HG02623 (cell line): ENCODE data around the gene SLC12A4.
"Not testable (repeated sequence)": the region's sequence is repeated elsewhere in the genome, so short reads cannot be mapped to it uniquely, and the experiment has no call there.

Source experiments
- ATAC-seq: cut with Tn5 transposase; IDR thresholded peaks from one replicate; pipeline ENCODE4 v1.9.1; 2021; ENCODE audit warnings: moderate library complexity; ENCODE audit not compliant: unreplicated experiment

Gene SLC12A4

DNA sequence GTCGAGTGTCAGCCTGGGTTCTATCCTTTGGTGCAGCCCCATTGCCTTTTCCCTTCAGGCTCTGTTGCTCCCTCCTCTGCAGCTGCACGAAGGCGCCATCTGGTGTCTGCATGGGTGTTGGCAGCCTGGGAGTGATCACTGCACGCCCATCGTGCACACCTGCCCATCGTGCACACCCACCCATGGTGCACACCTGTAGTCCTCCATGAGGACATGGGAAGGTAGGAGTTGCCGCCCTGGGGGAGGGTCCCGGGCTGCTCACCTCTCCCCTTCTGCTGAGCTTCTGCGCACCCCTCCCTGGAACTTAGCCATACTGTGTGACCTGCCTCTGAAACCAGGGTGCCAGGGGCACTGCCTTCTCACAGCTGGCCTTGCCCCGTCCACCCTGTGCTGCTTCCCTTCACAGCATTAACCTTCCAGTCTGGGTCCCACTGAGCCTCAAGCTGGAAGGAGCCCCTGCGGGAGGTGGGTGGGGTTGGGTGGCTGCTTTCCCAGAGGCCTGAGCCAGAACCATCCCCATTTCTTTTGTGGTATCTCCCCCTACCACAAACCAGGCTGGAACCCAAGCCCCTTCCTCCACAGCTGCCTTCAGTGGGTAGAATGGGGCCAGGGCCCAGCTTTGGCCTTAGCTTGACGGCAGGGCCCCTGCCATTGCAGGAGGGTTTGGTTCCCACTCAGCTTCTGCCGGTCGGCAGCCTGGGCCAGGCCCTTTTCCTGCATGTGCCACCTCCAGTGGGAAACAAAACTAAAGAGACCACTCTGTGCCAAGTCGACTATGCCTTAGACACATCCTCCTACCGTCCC lies 39.7 kb downstream of the SLC12A4 start:
- ATAC-seq = no peak

DNA sequence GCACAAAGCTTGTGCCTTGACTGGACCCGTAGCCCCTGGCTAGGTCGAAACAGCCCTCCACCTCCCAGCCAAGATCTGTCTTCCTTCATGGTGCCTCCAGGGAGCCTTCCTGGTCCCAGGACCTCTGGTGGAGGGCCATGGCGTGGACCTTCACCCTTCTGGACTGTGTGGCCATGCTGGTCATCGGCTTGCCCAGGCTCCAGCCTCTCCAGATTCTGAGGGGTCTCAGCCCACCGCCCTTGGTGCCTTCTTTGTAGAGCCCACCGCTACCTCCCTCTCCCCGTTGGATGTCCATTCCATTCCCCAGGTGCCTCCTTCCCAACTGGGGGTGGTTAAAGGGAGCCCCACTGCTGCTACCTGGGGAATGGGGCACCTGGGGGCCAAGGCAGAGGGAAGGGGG lies 40.3 kb downstream of the SLC12A4 start:
- ATAC-seq = no peak

DNA sequence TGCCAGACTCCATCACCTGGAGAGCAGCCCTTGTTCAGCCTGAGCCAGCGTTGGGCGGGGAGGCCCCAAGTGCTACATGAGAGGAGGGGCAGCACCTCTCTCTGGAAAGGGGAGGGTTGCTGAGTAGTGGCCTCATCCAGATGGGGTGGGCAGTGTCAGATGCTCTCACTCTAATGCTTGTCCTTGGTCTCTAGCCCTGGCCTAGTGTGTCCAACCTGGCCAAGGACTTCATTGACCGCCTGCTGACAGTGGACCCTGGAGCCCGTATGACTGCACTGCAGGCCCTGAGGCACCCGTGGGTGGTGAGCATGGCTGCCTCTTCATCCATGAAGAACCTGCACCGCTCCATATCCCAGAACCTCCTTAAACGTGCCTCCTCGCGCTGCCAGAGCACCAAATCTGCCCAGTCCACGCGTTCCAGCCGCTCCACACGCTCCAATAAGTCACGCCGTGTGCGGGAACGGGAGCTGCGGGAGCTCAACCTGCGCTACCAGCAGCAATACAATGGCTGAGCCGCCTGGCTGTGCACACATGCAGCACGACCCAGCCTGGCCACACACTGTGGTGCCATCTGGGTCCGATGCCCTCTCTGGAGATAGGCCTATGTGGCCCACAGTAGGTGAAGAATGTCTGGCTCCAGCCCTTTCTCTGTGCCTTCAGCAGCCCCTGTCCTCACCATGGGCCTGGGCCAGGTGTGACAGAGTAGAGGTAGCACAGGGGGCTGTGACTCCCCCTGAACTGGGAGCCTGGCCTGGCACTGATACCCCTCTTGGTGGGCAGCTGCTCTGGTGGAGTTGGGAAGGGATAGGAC lies 41.1 kb downstream of the SLC12A4 start:
- ATAC-seq = no peak

DNA sequence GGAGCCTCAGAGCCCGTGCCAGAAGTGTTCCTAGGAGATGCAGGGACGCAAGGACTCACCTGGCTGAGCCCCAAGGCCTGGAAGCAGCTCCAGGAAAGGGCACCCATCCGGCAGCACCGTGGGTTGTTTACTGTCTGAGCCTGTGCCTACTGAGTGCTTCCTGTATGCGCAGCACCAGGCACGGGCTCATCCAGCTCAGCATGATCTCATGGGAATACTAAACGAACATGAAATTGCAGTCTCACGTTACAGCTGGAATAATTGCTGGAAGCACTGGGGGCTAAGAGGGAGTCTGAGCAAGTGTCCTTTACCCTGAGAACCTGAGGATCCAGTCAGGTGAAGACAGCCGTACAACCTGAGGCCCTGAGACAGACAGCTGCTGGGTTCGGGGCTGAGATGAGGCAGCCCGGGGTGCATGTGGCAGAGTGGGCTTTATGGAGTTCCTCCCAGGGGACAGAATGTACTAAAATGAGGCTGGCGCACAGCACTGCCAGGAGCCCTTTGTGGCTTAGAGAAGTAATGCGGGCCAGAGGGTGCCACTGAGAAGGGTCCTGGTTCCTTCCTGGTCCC lies 42.2 kb downstream of the SLC12A4 start:
- ATAC-seq = no peak

DNA sequence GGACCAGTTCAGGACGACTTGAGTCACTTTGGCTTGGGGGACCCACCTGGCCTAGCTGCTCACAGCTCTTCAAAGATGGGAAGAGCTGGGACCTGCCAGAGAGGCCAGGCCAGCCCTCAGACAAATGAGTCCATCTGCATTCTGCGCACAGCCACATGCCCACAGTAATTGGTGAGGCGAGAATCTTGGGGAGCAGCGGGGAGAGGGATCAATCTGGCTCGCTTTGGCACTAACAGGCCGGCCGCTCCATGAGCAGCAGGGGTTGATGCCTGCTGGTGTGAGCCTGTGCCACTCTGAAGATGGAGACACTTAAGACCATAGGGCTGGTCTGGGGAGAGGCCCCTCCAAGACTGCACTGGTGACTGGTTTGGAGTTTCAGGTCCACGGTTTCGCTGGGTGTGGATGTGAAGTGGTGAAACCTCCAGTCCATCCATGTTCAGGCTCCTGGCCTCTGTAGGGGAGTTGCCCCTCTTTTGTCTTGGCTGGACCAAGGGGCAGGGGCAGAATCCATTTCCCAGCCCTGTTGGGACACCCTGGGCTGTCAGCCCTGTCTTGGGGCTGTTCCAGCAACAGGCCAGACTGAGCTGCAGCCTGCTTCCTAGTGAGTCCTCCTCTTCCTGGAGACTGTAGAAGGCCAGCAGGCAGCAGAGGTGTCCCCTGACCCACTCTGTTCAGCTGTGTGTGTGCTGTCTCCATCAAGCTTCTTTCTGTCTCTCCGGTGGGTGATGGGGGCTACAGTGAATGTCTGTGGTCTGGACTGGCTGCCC lies 44.1 kb downstream of the SLC12A4 start:
- no peak for ATAC-seq

DNA sequence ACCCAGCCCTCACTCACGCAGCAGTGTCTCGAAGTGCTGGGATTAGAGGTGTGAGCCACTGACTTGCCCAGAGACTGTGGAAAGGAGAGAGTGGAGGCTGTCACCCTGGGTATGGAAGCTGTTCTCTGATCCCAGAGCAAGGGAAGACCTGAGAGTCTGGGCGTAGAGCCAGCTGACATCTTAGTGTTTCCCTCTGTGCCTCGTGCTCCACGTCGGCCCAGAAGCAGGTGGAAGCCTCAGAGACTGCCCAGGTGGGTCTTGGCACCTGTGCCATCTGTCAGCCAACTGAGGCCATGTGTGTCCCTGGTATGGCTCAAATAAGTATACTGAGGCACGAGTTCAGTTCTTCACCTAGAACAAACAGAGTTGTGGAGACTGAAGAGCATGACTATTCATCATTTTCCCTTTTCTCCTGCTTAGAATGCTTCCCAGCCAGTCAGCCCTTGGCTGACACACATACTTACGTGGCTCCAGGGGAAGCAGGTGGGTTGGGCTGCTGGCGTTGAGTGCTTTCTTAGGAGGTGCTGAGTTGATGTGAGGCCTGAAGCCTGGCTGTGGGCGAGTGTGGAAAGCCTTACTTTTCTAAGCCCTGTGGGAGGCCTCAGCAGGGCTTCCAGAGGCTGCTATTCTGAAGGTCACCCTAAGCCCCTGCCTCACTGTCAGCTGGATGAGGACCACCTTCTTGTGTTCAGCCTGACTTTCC lies 44.9 kb downstream of the SLC12A4 start:
- ATAC-seq = no peak

DNA sequence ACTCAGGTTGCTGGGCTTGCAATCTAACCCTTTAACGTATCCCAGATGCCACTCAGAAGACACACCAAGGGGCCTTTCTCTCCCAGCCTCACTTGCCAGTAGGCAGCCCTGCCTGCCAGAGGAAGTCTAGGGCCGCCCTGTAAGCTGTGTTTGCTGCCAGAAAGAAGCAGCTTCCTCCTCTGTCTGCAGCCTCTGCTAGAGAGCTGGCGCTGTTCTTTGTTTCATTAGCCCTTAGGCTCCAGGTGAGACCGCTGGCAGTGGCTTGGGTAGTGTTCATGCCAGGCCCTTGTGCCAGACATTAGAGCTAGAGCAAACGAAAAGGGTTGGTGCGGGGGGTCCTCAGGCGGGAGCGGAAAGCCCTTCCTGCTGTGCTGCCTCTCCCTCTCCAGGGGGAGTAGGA lies 45.7 kb downstream of the SLC12A4 start:
- ATAC-seq = no peak

DNA sequence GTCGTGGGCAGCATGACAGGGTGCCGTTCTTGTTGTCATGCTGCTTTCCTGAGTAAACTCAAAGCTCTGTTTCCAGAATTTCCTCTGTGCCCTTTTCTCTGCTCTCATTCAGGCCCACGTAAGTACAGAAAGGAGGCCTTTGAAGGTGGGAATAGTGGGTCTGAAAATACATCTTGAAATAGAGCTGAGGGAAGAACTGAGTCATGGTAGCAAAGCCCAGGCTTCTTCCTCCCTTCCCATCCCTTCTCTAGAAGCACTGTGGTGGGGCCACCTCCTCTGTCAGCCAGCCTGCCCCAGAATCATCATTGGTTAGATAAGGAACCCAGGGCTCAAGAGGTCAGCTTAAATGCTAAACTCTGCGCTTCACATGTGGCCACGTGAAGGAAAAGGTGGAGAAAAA lies 46.2 kb downstream of the SLC12A4 start:
- no peak for ATAC-seq

DNA sequence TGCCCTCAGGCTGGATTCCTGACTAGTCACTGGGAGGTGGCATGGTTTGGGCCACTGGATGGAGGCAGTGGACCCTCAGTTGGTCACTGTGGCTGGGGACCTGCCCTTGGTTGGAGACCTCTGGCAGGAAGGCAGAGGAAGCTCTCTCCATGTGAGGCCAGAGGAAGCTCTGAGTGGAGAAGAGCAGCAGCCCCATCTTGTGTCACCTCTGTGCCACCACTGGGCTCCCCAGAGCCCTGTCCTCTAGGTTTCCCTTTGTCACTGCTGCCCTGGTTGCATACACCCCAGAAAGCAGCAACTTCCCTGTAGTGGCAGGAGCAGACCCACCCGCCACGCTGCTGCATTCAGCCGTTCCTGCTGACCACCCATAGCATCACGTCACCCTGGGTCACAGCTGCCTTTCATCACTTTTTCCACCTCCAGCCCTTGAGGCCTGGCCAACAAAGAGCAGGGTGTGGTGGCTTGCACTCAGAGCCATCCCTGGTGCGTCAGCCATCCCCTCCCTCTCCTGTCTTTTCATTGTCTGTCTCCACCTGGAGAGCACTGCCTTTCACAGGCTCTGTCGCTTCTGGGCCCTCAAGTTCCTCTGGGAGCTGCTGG lies 48.7 kb downstream of the SLC12A4 start:
- no peak for ATAC-seq

DNA sequence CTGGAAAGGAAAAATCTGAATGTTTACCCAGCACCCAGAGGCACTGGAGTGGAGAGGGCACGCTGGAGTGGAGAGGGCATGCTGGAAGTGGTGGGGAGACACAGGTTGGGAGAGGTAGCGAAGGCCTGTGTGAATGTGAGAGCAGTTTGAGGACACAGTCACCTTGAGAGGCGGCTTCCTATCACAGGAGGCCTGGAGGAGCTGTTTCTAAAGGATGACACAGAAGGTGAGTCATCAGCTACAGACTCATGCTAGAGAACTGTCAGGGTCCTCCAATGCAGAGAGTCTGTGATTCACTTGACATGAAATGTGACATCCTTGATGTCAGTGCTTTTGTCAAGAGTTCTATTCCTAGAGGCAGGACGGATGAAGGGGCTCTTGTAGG lies 50.6 kb downstream of the SLC12A4 start:
- no peak for ATAC-seq

DNA sequence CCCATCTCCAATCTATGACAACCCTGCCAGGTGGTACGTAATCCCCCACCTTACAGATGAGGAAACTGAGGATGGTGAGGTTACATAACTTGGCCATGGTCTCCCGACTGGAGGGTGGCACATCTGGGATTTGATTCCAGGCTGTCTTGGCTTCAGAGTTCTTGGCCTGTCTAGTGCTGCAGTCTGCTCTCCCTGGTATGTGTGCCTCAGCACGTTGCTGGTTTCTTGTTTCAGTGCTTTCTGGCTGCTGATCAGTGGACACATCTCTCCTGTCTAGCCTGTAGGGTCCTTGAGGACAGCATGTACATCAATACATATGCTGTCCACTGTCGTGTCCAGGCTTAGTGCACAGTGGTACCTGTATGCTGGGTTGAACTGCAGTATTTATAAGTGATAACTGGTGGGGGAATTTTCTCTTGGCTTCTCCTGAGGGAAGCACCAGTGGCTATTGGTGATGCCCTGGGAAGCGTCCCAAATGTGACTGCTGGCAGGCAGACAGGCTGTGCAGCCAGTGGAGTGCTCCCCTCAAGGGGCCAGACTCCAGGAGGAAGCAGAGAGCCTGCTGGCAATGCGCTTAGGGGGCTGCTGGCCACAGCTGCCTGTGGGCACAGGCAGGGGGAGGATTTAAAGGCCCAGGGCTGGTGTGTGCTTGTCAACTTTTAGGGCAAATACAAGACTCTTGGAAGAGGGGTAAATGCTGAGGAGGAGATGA lies 51.1 kb downstream of the SLC12A4 start:
- no peak for ATAC-seq

DNA sequence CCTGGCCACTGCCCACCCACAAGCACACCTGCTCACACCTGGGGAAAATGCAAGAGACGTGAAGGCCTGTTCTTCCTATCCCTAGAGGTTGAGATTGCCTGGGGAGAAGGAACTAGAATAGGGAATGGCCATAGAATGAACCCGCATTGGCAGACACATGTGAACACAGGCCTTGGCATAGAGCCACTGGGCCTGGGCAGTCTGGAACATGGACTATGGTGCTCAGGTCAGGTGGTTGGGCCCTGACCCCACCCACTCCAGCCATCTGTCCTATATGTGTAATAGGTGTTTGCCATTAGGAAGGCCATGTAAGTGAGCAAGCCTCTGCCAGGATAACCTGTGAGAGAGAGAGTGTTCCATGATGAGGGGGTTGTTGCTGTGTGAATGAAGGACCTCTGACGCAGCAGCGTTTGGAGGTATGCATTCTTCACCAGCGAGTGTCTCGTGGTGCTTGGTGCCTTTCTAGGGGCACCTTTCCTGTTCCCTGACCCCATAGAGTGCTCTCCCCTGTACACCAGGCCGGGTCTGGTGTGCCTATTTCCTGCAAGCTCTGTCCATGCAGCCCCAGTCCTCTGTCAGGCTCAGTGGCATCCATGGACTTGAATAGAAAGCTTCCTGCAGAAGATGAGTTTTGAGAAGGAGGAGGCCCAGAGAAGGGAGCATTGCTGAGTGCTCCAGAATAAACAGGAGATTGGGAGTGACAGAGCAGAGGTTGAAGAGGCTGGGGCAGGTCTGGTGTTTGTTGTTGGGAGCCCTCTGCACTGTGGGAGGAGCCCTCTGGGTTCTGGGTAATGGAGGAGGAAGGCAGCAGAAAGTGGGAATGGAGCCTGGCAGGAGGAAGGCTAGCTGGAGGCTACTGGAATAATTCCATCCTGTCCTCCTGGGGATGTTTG lies 52.4 kb downstream of the SLC12A4 start:
- ATAC-seq = no peak

DNA sequence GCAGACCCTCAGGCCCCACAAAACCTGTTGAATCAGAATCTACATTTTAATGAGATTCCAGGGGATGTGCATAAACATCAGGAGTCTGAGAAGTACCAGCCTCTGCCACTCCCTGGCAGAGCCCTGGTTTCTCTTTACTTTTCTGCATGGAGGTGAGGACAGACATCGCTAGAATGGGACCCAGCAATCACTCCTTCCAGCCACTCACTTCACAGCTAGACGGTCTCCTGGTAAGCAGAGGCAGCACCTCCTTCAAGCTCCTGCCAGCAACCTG lies 53.0 kb downstream of the SLC12A4 start:
- ATAC-seq = not testable (repeated sequence)

DNA sequence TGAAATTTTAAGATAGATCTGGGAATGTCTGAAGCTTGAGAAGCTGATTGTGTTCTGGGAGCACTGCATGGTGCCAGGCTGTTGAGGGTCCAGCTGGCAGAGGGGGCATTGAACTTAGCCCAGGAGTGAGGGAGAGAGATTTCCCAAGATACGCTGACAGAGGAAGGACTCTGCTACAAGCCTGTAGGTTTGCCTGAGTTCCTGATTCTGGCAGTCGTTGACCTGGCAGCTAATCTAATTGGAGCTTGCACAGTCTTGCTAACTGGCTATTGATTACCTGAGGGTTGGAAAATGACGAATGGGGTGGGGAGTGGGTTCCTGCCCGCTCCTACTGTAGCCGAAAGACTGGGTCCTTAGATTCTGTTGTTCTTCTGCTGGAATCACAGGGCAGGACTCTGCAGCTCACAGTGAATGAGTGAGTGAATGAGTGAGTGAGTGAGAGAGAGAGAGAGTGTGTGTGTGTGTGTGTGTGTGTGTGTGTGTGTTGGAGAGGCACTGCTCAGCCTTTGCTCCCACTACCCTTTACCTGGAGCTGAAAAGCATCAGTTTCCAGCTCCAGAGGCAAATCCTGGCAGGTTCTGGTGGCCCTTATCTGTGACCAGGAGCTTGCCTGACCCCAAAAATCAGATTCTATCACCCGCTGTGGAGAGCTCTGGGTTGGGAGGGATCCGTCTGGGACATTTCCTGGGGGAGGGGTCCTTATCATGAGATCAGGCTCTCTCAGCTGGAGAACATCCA lies 53.5 kb downstream of the SLC12A4 start:
- ATAC-seq = no peak

DNA sequence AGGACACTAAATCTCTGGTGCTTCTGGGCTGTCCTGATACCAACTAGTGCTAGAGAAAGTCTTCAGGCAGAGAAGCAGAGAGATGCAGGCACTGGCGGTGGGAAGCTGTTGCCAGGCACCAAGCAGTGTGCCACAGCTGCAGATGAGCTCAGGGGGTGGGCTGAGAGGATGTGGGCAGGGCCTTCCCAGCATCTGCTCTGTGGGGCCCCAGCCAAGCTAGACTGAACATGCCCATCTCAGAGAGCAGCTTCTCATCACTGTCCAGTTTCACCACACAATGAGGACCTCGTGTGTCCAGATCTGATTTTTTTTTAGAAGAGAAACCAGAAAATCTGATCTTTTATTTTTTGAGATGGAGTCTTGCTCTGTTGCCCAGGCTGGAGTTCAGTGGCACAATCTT lies 58.3 kb downstream of the SLC12A4 start:
- no peak for ATAC-seq

DNA sequence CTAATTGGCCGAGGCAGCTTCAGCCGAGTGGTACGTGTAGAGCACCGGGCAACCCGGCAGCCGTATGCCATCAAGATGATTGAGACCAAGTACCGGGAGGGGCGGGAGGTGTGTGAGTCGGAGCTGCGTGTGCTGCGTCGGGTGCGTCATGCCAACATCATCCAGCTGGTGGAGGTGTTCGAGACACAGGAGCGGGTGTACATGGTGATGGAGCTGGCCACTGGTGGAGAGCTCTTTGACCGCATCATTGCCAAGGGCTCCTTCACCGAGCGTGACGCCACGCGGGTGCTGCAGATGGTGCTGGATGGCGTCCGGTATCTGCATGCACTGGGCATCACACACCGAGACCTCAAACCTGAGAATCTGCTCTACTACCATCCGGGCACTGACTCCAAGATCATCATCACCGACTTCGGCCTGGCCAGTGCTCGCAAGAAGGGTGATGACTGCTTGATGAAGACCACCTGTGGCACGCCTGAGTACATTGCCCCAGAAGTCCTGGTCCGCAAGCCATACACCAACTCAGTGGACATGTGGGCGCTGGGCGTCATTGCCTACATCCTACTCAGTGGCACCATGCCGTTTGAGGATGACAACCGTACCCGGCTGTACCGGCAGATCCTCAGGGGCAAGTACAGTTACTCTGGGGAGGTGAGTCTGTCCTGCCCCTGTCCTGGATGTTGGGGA lies 59.2 kb downstream of the SLC12A4 start:
- ATAC-seq = no peak

DNA sequence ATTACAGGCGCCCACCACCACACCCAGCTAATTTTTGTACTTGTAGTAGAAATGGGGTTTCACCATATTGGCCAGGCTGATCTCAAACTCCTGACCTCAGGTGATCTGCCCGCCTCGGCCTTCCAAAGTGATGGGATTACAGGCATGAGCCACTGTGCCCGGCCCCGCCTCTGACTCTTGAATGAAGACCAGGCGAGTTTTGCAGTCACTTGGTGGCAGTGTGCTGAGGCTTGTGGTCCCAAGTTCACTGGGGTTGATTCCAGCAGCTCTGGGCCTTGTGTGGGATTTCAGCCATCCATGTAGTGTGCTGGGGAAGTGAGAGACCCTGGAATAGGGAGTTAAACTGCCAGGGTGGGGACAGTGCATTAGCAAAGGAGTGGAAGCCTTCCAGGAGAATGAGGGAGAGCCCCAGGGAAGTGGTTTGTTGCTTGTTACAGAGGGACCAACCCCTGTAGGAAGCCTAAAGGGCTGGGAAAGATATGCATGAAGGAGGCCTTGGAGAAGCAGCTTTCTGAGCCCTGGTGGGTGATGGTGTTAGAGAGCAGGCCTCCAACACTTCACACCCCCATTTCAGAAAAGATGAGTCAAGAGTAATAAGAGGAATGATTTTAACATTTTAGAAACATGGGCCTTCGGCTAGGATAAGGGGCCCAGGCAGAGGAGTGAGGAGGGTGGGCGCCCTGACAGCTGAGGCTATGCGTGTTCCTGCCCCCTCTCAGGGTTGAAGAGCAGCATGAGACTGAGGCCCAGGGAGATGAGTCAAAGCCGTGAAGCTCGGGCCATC lies 60.8 kb downstream of the SLC12A4 start:
- no peak for ATAC-seq
